T-helper 22 cell (primary cell): Measurements from ENCODE around the gene FBXO28.

ENCODE experiments used
- DNase-seq: peaks from one replicate; pipeline ENCODE4 v3.0.0-alpha.2; 2020; ENCODE audit warnings: low read depth

The FBXO28 gene

GRCh38 chr1:224095867-224096266 is 18.0 kb upstream of the FBXO28 start:
- DNase-seq: no peak

- no peak for DNase-seq
These were observed 17.1 kb upstream of the FBXO28 start for GRCh38 chr1:224096773-224097172.

- no peak for DNase-seq
These were observed 15.9 kb upstream of the FBXO28 start for GRCh38 chr1:224098007-224098406.

- no peak for DNase-seq
These were observed 7.2 kb upstream of the FBXO28 start for GRCh38 chr1:224106568-224107281.

GRCh38 chr1:224107282-224107625 is 6.7 kb upstream of the FBXO28 start:
- DNase-seq: no peak

- DNase-seq: no peak
These were observed 4.9 kb upstream of the FBXO28 start for GRCh38 chr1:224108991-224109390.

GRCh38 chr1:224109981-224110380 is 3.9 kb upstream of the FBXO28 start:
- no peak for DNase-seq

- no peak for DNase-seq
These were observed 906 bp upstream of the FBXO28 start for GRCh38 chr1:224113005-224113404.

GRCh38 chr1:224113545-224113917 is 380 bp upstream of the FBXO28 start:
- no peak for DNase-seq

GRCh38 chr1:224114787-224115175 is 870 bp downstream of the FBXO28 start:
- no peak for DNase-seq

- no peak for DNase-seq
These were observed 2.2 kb downstream of the FBXO28 start for GRCh38 chr1:224116131-224116530.

GRCh38 chr1:224118688-224119087 is 4.8 kb downstream of the FBXO28 start:
- no peak for DNase-seq

- DNase-seq: no peak
These were observed 9.2 kb downstream of the FBXO28 start for GRCh38 chr1:224123136-224123535.

GRCh38 chr1:224124220-224124619 is 10.3 kb downstream of the FBXO28 start:
- DNase-seq: no peak

GRCh38 chr1:224127925-224128819 is 14.3 kb downstream of the FBXO28 start:
- DNase-seq: no peak

GRCh38 chr1:224131253-224131652 is 17.3 kb downstream of the FBXO28 start:
- DNase-seq: no peak

GRCh38 chr1:224132901-224133300 is 19.0 kb downstream of the FBXO28 start:
- DNase-seq: no peak

- no peak for DNase-seq
These were observed 19.9 kb downstream of the FBXO28 start for GRCh38 chr1:224133741-224134299.

- DNase-seq: no peak
These were observed 23.6 kb downstream of the FBXO28 start for GRCh38 chr1:224137518-224137917.

- DNase-seq: no peak
These were observed 24.3 kb downstream of the FBXO28 start for GRCh38 chr1:224138198-224138597.

GRCh38 chr1:224141693-224142092 is 27.8 kb downstream of the FBXO28 start:
- no peak for DNase-seq

- no peak for DNase-seq
These were observed 35.8 kb downstream of the FBXO28 start for GRCh38 chr1:224149709-224150108.

- DNase-seq: no peak
These were observed 37.2 kb downstream of the FBXO28 start for GRCh38 chr1:224151117-224151516.
